GM12878 (cell line): ENCODE results near the gene NYAP1. TPM values are rescaled to one million over a fixed set of nuclear protein-coding genes. Genes with fewer than 3 reads are reported as not detected.

Source experiments
- ATAC-seq: fragments of 200-7000 bp; cut with Tn5 transposase; 3 replicates; pipeline ENCODE4 v1.9.1; 2020; ENCODE audit warnings: mild to moderate bottlenecking, moderate library complexity
- BruUV-seq: library from RNA; stranded (reverse); fragments of 400-500 nt; replicated peaks from 2 replicates; lab custom pipeline; 2021; lab: Mats Ljungman, UMichigan
- CTCF ChIA-PET: fragments of 300-600 bp; sonication (Branson Sonifier 250); formaldehyde crosslinking; extraction: SDS; loops from one replicate; lab custom pipeline; 2021; ENCODE audit warnings: inconsistent platforms; lab: Yijun Ruan, JAX
- POLR2A ChIA-PET: fragments of 350-600 bp; formaldehyde crosslinking; extraction: SDS; loops from one replicate; lab custom pipeline; 2021; ENCODE audit warnings: inconsistent platforms; lab: Charles Lee
- RAD21 ChIA-PET: fragments of 300-600 bp; sonication (Branson Sonifier 250); formaldehyde crosslinking; loops from one replicate; lab custom pipeline; 2023; ENCODE audit warnings: antibody characterized with exemption; ENCODE audit not compliant: unreplicated experiment; lab: Charles Lee
- SMC1A ChIA-PET: fragments of 300-600 bp; sonication (Branson Sonifier 250); formaldehyde crosslinking; loops from one replicate; lab custom pipeline; 2023; ENCODE audit not compliant: unreplicated experiment, uncharacterized antibody; lab: Charles Lee
- DNase-seq: peaks from one replicate; pipeline ENCODE4 v3.0.0-alpha.2; 2011; ENCODE audit warnings: low read depth, low spot score
- FAIRE-seq: peaks from 3 replicates; lab custom pipeline; 2011; peaks lifted over from hg19 to GRCh38; lab: Jason Lieb, UNC
- H2AFZ ChIP-seq: 2 replicates; pipeline ENCODE4 v1.6.0; 2011; ENCODE audit warnings: low read depth, low read length, control low read depth; ENCODE audit not compliant: control insufficient read depth
- H3K27ac ChIP-seq: 2 replicates; pipeline ENCODE4 v1.5.1; 2011; ENCODE audit warnings: control low read depth; ENCODE audit not compliant: control insufficient read depth, insufficient read depth
- H3K27me3 ChIP-seq, 2 experiments: replicated peaks in 1 of 2; 2 replicates each; pipeline versions ENCODE4 v1.6.0 to v1.6.1; 2011; ENCODE audit warnings: low read length in 1 of 2; ENCODE audit not compliant: control insufficient read depth in 2 of 2, insufficient read depth in 2 of 2
- H3K36me3 ChIP-seq, 2 experiments: 2 replicates each; pipeline ENCODE4 v1.5.1; 2011; ENCODE audit warnings: low read length in 1 of 2; ENCODE audit not compliant: control insufficient read depth in 2 of 2, insufficient read depth in 2 of 2
- H3K4me1 ChIP-seq: 2 replicates; pipeline ENCODE4 v1.6.1; 2011; ENCODE audit warnings: mild to moderate bottlenecking, low read length, moderate library complexity, mixed read lengths; ENCODE audit not compliant: control insufficient read depth, insufficient read depth
- H3K4me2 ChIP-seq: 2 replicates; pipeline ENCODE4 v1.6.0; 2011; ENCODE audit warnings: control low read depth; ENCODE audit not compliant: control insufficient read depth, insufficient read depth
- H3K4me3 ChIP-seq: fragments of 200-600 bp; sonication (generic); 2 replicates; pipeline ENCODE4 v1.5.1; 2016
- H3K79me2 ChIP-seq: 2 replicates; pipeline ENCODE4 v1.6.0; 2011; ENCODE audit warnings: low read length; ENCODE audit not compliant: control insufficient read depth, insufficient read depth
- H3K9ac ChIP-seq: 2 replicates; pipeline ENCODE4 v1.8.0; 2011; ENCODE audit warnings: low read length, control low read depth, mixed read lengths; ENCODE audit not compliant: control insufficient read depth, insufficient read depth
- H3K9me3 ChIP-seq: replicated peaks from 3 replicates; pipeline ENCODE4 v1.5.1; 2011; ENCODE audit warnings: mild to moderate bottlenecking, low read length; ENCODE audit not compliant: control insufficient read depth, insufficient read depth
- H4K20me1 ChIP-seq: 2 replicates; pipeline ENCODE4 v1.6.0; 2011; ENCODE audit not compliant: control insufficient read depth, insufficient read depth
- HDGF ChIP-seq: fragments of 450-650 bp; IDR thresholded peaks from 2 replicates; pipeline ENCODE4 v1.6.1; 2016; ENCODE audit warnings: antibody characterized with exemption
- MLLT1 ChIP-seq: fragments of 450-650 bp; IDR thresholded peaks from 2 replicates; pipeline ENCODE4 v1.6.1; 2016; ENCODE audit warnings: mild to moderate bottlenecking
- NFIC ChIP-seq: IDR thresholded peaks from 2 replicates; pipeline ENCODE4 v1.6.1; 2012; ENCODE audit warnings: low read depth, mild to moderate bottlenecking, inconsistent platforms, low read length, moderate library complexity
- PML ChIP-seq: IDR thresholded peaks from 2 replicates; pipeline ENCODE4 v1.6.1; 2012; ENCODE audit warnings: low read length, inconsistent platforms
- WGBS: methylation state at CpG from one replicate; pipeline ENCODE4 v1.1.6; 2016; ENCODE audit warnings: low lambda C conversion rate; ENCODE audit not compliant: insufficient replicate concordance, insufficient coverage; ENCODE audit errors: missing lambda C conversion rate; 5-methylcytosine and 5-hydroxymethylcytosine counted together
- in situ Hi-C: fragments of 300-500 bp; cut with MboI; formaldehyde crosslinking; loops from 9 replicates; pipeline ENCODE4 v1.14.3; 2018; ENCODE audit warnings: mixed read lengths
- intact Hi-C: fragments of 100-400 bp; cut with micrococcal nuclease; formaldehyde crosslinking; loops from one replicate; pipeline ENCODE4 v1.14.2; 2022; ENCODE audit not compliant: unreplicated experiment
- polyA plus RNA-seq, 11 experiments: library from polyadenylated mRNA; depleted of rRNA in 4 of 11; unstranded in 6 of 11; stranded (reverse) in 5 of 11; fragments of >200 nt; fragmentation: Nextera tagmentation in 4 of 11; fragmentation: Illumina TruSeq in 1 of 11; extraction: Ambion mirVana in 4 of 11; extraction: Trizol in 1 of 11; gene quantifications; 1 replicate in 1 of 11; 2 replicates in 10 of 11; pipeline versions ENCODE4 v1.2.1 to v1.2.3, GENCODE V29; 2011 to 2016; ENCODE audit warnings: inconsistent platforms in 2 of 11, missing spikeins in 2 of 11, low read depth in 1 of 11
- total RNA-seq, 4 experiments: library from RNA; depleted of rRNA in 3 of 4; stranded (reverse); fragments of >200 nt in 3 of 4; fragmentation: Illumina TruSeq in 1 of 4; extraction: Trizol in 1 of 4; gene quantifications; 2 replicates each; pipeline versions ENCODE4 v1.2.1 to v1.2.3, GENCODE V29; 2013 to 2021

NYAP1 gene
- total and polyA plus RNA-seq, 10 of the 15 experiments (the other 5 are each of a cell fraction or from before 2014, with no cell fraction given): 0.04 to 0.28 (median 0.11) TPM; not detected in 6

GRCh38 chr7:100437150-100438100, 46.3 kb upstream of the NYAP1 start:
- TF ChIP-seq HDGF: peak; percentile 2; the same call in 1 of the 2 replicates
- TF ChIP-seq PML: no peak
- Histone ChIP-seq H3K27ac (no peak overlapping the region), H3K36me3 (peaks cover 5 to 13% of the 10 kb centered on the region in 2 experiments; a peak in 3 of 4 replicates), H3K27me3 (no peaks in the 10 kb centered on the region), H4K20me1 (no peaks in the 10 kb centered on the region), H2AFZ (no peak overlapping the region), H3K4me1 (peaks cover 13% of the 10 kb centered on the region), H3K79me2 (peaks cover 26% of the 10 kb centered on the region), H3K4me3 (peak overlapping the region; percentile 56), H3K9ac (peak overlapping the region; percentile 83; the same call in 1 of the 2 replicates), H3K9me3 (no peaks in the 10 kb centered on the region), H3K4me2 (peak overlapping the region; percentile 56)
- peak; percentile 44 for FAIRE-seq
- DNase-seq: no peak
- POLR2A ChIA-PET: interaction anchor here (0.5 to 2.6 kb wide), 22 partner anchors 7 to 336 kb away, joined by 3 to 18 read pairs (median 4); partner anchors contain the start of genes FBXO24, TSC22D4 and ZCWPW1
- SMC1A ChIA-PET: interaction anchor here (0.6 to 1.4 kb wide), 4 partner anchors 15 to 122 kb away, joined by 3 to 4 read pairs (median 4); partner anchors contain the start of gene TSC22D4
- no peak for ATAC-seq
- BruUV-seq: no TSS peak
- in situ Hi-C loops (no loop called here), intact Hi-C loops (no loop called here)
- 88% methylated on average over 28 of the region's 28 CpGs for WGBS
- RAD21 ChIA-PET: interaction anchor here (0.8 to 1.0 kb wide), 3 partner anchors 13 to 30 kb away, joined by 3 to 7 read pairs (median 3); no protein-coding TSS in a partner anchor
- CTCF ChIA-PET: interaction anchor here (0.6 to 2.8 kb wide), 7 partner anchors 13 to 299 kb away, joined by 3 to 13 read pairs (median 3); partner anchors contain the start of genes FBXO24 and LRCH4

GRCh38 chr7:100438172-100438571, 45.6 kb upstream of the NYAP1 start:
- no TSS peak for BruUV-seq
- SMC1A ChIA-PET: no interaction called here
- POLR2A ChIA-PET: interaction anchor here (1.1 to 2.6 kb wide), 3 partner anchors 10 to 73 kb away, joined by 4 to 18 read pairs (median 8); partner anchors contain the start of gene ZCWPW1

More at GRCh38 chr7:100438172-100438571, 45.6 kb upstream of the NYAP1 start:
- intact Hi-C loops: no loop called here
- H3K36me3 ChIP-seq: peaks cover 3 to 9% of the 10 kb centered on the region in 2 experiments; a peak in 3 of 4 replicates
- no peaks in the 10 kb centered on the region for H4K20me1 ChIP-seq
- in situ Hi-C loops: no loop called here
- ChIA-PET RAD21 (interaction anchor here (0.8 kb wide), 1 partner anchor 18 kb away, joined by 3 read pairs; no protein-coding TSS in a partner anchor), CTCF (interaction anchor here (0.6 to 2.8 kb wide), 3 partner anchors 12 to 44 kb away, joined by 3 to 13 read pairs (median 3); no protein-coding TSS in a partner anchor)
- DNase-seq: no peak
- no peaks in the 10 kb centered on the region for H3K27me3 ChIP-seq
- peaks cover 13% of the 10 kb centered on the region for H3K4me1 ChIP-seq
- TF ChIP-seq MLLT1: no peak
- TF ChIP-seq NFIC: no peak
- no peak for ATAC-seq
- peaks cover 22% of the 10 kb centered on the region for H3K79me2 ChIP-seq
- H3K4me2 ChIP-seq: no peak overlapping the region
- no peak overlapping the region for H3K4me3 ChIP-seq
- no peak overlapping the region for H3K9ac ChIP-seq
- FAIRE-seq: no peak
- H2AFZ ChIP-seq: no peak overlapping the region
- H3K27ac ChIP-seq: no peak overlapping the region
- WGBS: 50% methylated on average over 2 of the region's 2 CpGs
- H3K9me3 ChIP-seq: no peaks in the 10 kb centered on the region
